HepG2 (cell line): ENCODE measurements around the gene TMC4. TPM values are rescaled to one million over a fixed set of nuclear protein-coding genes. Genes with fewer than 3 reads are reported as not detected.
A peak's percentile ranks its signal among the peaks of the same experiment; 100 is the strongest.

Source experiments
- SOX5 ChIP-seq: IDR thresholded peaks from 2 replicates; pipeline ENCODE4 v1.6.1; 2016; ENCODE audit warnings: borderline replicate concordance
- SP2 ChIP-seq: sonication (generic); formaldehyde crosslinking; IDR thresholded peaks from 2 replicates; pipeline ENCODE4 v1.5.1; 2020; ENCODE audit warnings: mild to moderate bottlenecking, missing genetic modification reagents
- TARDBP ChIP-seq: sonication (generic); formaldehyde crosslinking; IDR thresholded peaks from 2 replicates; pipeline ENCODE4 v1.8.0; 2022; ENCODE audit warnings: mild to moderate bottlenecking, missing genetic modification reagents
- TEAD2 ChIP-seq: sonication (generic); formaldehyde crosslinking; IDR thresholded peaks from 2 replicates; pipeline ENCODE4 v1.9.0; 2021; ENCODE audit warnings: missing genetic modification reagents
- ZNF225 ChIP-seq: sonication (generic); formaldehyde crosslinking; IDR thresholded peaks from 2 replicates; pipeline ENCODE4 v1.4.0; 2020; ENCODE audit warnings: mild to moderate bottlenecking, missing genetic modification reagents
- ZNF232 ChIP-seq: sonication (generic); formaldehyde crosslinking; IDR thresholded peaks from 2 replicates; pipeline ENCODE4 v1.4.0; 2020; ENCODE audit warnings: missing genetic modification reagents, borderline replicate concordance
- polyA plus RNA-seq, 8 experiments: library from polyadenylated mRNA; depleted of rRNA in 3 of 8; stranded (reverse) in 7 of 8; unstranded in 1 of 8; fragments of >200 nt; fragmentation: Illumina TruSeq in 4 of 8; extraction: Trizol in 4 of 8; gene quantifications; 2 replicates each; pipeline versions ENCODE4 v1.2.1 to v1.2.3, GENCODE V29; 2011 to 2016; ENCODE audit warnings: low read depth in 4 of 8, missing spikeins in 1 of 8, mixed read lengths in 1 of 8; ENCODE audit not compliant: insufficient read depth in 1 of 8
- total RNA-seq, 5 experiments: library from RNA; depleted of rRNA; stranded (reverse); fragments of >200 nt; fragmentation: Illumina TruSeq; extraction: Trizol; gene quantifications; 2 replicates each; pipeline ENCODE4 v1.2.3, GENCODE V29; 2016; ENCODE audit warnings: low read depth in 1 of 5
- TF ChIP-seq, protein P1 (sequence below): conservative IDR thresholded peaks from 2 replicates; pipeline ENCODE4 v1.6.1; 2018; ENCODE audit warnings: missing genetic modification reagents
- TF ChIP-seq, protein P2 (sequence below): sonication (generic); formaldehyde crosslinking; IDR thresholded peaks from 2 replicates; pipeline ENCODE4 v1.4.0; 2020; ENCODE audit warnings: missing genetic modification reagents
- TF ChIP-seq, protein P3 (sequence below): sonication (generic); formaldehyde crosslinking; conservative IDR thresholded peaks from 2 replicates; pipeline ENCODE4 v1.5.0; 2020; ENCODE audit warnings: missing genetic modification reagents
- TF ChIP-seq, protein P4 (sequence below): sonication (generic); formaldehyde crosslinking; IDR thresholded peaks from 2 replicates; pipeline ENCODE4 v1.4.0; 2020; ENCODE audit warnings: mild to moderate bottlenecking, missing genetic modification reagents
- TF ChIP-seq, protein P5 (sequence below): sonication (generic); formaldehyde crosslinking; IDR thresholded peaks from 2 replicates; pipeline ENCODE4 v1.5.0; 2020; ENCODE audit warnings: mild to moderate bottlenecking, missing genetic modification reagents
- TF ChIP-seq, protein P6 (sequence below): sonication (generic); formaldehyde crosslinking; IDR thresholded peaks from 2 replicates; pipeline ENCODE4 v1.5.1; 2020; ENCODE audit warnings: mild to moderate bottlenecking, missing genetic modification reagents, borderline replicate concordance
- TF ChIP-seq, protein P7 (sequence below): sonication (generic); formaldehyde crosslinking; IDR thresholded peaks from 2 replicates; pipeline ENCODE4 v1.4.0; 2020; ENCODE audit warnings: mild to moderate bottlenecking, low read depth, missing genetic modification reagents

TMC4 gene
- total and polyA plus RNA-seq, 2 of the 13 experiments (the other 11 are each of a cell fraction or from before 2014, with no cell fraction given) = 0.13 to 0.24 TPM

DNA sequence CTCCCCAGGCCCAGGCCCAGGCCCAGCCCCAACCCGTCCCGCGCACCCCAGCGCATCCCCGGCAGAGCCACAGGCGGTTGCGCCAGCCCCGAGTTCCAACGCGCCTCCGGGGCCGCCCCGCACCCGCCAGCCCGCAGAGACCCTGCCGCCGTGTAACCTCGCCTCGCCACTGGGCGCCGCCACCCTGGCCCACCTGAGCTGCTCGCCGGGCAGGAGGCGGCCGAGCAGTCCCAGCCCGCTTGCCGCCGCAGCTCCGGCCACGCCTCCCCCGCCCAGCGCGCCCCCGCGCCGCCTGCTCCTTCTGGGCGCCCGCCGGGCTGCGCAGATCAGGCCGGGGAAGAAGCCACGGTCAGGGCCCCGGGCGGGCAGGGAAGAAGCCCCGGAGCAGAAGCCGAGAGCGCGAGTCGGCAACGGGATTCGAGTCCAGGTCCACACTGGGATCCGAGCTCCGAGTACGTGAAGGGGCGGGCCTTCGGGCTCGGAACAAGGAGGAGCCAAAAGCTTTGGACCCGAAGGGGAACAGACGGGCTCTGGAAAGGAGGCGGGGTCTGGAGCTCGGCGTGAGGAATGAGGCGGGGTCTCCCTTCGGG lies 16.3 kb upstream of the TMC4 start, which contains the start of gene MBOAT7 (continued):
- TF ChIP-seq, protein P1, sequence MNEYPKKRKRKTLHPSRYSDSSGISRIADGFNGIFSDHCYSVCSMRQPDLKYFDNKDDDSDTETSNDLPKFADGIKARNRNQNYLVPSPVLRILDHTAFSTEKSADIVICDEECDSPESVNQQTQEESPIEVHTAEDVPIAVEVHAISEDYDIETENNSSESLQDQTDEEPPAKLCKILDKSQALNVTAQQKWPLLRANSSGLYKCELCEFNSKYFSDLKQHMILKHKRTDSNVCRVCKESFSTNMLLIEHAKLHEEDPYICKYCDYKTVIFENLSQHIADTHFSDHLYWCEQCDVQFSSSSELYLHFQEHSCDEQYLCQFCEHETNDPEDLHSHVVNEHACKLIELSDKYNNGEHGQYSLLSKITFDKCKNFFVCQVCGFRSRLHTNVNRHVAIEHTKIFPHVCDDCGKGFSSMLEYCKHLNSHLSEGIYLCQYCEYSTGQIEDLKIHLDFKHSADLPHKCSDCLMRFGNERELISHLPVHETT = 0 out of 2 replicates have a peak, but pooled peaks have one; percentile 42
- TF ChIP-seq ZNF232 (CRISPR knock-in tag) = peak; percentile 20; the same call in 1 of the 2 replicates
- TF ChIP-seq TEAD2 (CRISPR knock-in tag) = no peak
- TF ChIP-seq, protein P2, sequence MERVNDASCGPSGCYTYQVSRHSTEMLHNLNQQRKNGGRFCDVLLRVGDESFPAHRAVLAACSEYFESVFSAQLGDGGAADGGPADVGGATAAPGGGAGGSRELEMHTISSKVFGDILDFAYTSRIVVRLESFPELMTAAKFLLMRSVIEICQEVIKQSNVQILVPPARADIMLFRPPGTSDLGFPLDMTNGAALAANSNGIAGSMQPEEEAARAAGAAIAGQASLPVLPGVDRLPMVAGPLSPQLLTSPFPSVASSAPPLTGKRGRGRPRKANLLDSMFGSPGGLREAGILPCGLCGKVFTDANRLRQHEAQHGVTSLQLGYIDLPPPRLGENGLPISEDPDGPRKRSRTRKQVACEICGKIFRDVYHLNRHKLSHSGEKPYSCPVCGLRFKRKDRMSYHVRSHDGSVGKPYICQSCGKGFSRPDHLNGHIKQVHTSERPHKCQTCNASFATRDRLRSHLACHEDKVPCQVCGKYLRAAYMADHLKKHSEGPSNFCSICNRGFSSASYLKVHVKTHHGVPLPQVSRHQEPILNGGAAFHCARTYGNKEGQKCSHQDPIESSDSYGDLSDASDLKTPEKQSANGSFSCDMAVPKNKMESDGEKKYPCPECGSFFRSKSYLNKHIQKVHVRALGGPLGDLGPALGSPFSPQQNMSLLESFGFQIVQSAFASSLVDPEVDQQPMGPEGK = peak; percentile 52
- TF ChIP-seq, protein P3, sequence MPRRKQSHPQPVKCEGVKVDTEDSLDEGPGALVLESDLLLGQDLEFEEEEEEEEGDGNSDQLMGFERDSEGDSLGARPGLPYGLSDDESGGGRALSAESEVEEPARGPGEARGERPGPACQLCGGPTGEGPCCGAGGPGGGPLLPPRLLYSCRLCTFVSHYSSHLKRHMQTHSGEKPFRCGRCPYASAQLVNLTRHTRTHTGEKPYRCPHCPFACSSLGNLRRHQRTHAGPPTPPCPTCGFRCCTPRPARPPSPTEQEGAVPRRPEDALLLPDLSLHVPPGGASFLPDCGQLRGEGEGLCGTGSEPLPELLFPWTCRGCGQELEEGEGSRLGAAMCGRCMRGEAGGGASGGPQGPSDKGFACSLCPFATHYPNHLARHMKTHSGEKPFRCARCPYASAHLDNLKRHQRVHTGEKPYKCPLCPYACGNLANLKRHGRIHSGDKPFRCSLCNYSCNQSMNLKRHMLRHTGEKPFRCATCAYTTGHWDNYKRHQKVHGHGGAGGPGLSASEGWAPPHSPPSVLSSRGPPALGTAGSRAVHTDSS (CRISPR knock-in tag) = no peak
- peak; percentile 69; the same call in 1 of the 2 replicates for TF ChIP-seq ZNF225
- peak; percentile 18; the same call in 1 of the 2 replicates for TF ChIP-seq SOX5
- no peak for TF ChIP-seq SP2 (CRISPR knock-in tag)
- TF ChIP-seq TARDBP (CRISPR knock-in tag) = 0 out of 2 replicates have a peak, but pooled peaks have one; percentile 44
- TF ChIP-seq, protein P4, sequence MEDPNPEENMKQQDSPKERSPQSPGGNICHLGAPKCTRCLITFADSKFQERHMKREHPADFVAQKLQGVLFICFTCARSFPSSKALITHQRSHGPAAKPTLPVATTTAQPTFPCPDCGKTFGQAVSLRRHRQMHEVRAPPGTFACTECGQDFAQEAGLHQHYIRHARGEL (CRISPR knock-in tag) = no peak
- TF ChIP-seq, protein P5, sequence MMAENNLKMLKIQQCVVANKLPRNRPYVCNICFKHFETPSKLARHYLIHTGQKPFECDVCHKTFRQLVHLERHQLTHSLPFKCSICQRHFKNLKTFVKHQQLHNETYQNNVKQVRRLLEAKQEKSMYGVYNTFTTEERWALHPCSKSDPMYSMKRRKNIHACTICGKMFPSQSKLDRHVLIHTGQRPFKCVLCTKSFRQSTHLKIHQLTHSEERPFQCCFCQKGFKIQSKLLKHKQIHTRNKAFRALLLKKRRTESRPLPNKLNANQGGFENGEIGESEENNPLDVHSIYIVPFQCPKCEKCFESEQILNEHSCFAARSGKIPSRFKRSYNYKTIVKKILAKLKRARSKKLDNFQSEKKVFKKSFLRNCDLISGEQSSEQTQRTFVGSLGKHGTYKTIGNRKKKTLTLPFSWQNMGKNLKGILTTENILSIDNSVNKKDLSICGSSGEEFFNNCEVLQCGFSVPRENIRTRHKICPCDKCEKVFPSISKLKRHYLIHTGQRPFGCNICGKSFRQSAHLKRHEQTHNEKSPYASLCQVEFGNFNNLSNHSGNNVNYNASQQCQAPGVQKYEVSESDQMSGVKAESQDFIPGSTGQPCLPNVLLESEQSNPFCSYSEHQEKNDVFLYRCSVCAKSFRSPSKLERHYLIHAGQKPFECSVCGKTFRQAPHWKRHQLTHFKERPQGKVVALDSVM (CRISPR knock-in tag) = peak; percentile 55; the same call in 1 of the 2 replicates
- TF ChIP-seq, protein P6, sequence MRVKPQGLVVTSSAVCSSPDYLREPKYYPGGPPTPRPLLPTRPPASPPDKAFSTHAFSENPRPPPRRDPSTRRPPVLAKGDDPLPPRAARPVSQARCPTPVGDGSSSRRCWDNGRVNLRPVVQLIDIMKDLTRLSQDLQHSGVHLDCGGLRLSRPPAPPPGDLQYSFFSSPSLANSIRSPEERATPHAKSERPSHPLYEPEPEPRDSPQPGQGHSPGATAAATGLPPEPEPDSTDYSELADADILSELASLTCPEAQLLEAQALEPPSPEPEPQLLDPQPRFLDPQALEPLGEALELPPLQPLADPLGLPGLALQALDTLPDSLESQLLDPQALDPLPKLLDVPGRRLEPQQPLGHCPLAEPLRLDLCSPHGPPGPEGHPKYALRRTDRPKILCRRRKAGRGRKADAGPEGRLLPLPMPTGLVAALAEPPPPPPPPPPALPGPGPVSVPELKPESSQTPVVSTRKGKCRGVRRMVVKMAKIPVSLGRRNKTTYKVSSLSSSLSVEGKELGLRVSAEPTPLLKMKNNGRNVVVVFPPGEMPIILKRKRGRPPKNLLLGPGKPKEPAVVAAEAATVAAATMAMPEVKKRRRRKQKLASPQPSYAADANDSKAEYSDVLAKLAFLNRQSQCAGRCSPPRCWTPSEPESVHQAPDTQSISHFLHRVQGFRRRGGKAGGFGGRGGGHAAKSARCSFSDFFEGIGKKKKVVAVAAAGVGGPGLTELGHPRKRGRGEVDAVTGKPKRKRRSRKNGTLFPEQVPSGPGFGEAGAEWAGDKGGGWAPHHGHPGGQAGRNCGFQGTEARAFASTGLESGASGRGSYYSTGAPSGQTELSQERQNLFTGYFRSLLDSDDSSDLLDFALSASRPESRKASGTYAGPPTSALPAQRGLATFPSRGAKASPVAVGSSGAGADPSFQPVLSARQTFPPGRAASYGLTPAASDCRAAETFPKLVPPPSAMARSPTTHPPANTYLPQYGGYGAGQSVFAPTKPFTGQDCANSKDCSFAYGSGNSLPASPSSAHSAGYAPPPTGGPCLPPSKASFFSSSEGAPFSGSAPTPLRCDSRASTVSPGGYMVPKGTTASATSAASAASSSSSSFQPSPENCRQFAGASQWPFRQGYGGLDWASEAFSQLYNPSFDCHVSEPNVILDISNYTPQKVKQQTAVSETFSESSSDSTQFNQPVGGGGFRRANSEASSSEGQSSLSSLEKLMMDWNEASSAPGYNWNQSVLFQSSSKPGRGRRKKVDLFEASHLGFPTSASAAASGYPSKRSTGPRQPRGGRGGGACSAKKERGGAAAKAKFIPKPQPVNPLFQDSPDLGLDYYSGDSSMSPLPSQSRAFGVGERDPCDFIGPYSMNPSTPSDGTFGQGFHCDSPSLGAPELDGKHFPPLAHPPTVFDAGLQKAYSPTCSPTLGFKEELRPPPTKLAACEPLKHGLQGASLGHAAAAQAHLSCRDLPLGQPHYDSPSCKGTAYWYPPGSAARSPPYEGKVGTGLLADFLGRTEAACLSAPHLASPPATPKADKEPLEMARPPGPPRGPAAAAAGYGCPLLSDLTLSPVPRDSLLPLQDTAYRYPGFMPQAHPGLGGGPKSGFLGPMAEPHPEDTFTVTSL = no peak
- TF ChIP-seq, protein P7, sequence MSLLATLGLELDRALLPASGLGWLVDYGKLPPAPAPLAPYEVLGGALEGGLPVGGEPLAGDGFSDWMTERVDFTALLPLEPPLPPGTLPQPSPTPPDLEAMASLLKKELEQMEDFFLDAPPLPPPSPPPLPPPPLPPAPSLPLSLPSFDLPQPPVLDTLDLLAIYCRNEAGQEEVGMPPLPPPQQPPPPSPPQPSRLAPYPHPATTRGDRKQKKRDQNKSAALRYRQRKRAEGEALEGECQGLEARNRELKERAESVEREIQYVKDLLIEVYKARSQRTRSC (CRISPR knock-in tag) = 0 out of 2 replicates have a peak, but pooled peaks have one; percentile 47
